ENCODE results near the gene LGALS1.

- TF ChIP-seq CTCF (IDR thresholded peaks at IDR 0.05) (no peak), MXI1 (IDR thresholded peaks at IDR 0.05; ENCODE audit: low read depth, low read length) (no peak), PBX3 (IDR thresholded peaks at IDR 0.05) (no peak), RFX5 (IDR thresholded peaks at IDR 0.05; ENCODE audit: low read length) (no peak), NFIC (IDR thresholded peaks at IDR 0.05; ENCODE audit: borderline replicate concordance) (no peak), REST (IDR thresholded peaks at IDR 0.05; ENCODE audit: low read depth, low read length) (no peak), GATA2 (CRISPR knock-in tag; IDR thresholded peaks at IDR 0.05) (no peak), EZH2phosphoT487 (IDR thresholded peaks at IDR 0.05; ENCODE audit: borderline replicate concordance, low read depth) (no peak), EP300 (IDR thresholded peaks at IDR 0.05; ENCODE audit: borderline replicate concordance in 1 of 2, low read depth in 1 of 2, low read length in 1 of 2) (no peak), POLR2AphosphoS5 (IDR thresholded peaks at IDR 0.05; ENCODE audit: low read depth, low read length) (no peak), ZBTB33 (IDR thresholded peaks at IDR 0.05; ENCODE audit: borderline replicate concordance, low read depth) (no peak), RAD21 (IDR thresholded peaks at IDR 0.05; ENCODE audit: low read length) (no peak), USF2 (IDR thresholded peaks at IDR 0.05; ENCODE audit: borderline replicate concordance, low read depth, low read length) (no peak), FOSL2 (IDR thresholded peaks at IDR 0.05; ENCODE audit: borderline replicate concordance, low read depth) (no peak)
Measured at GRCh38 chr22:37716708-37717107, 41.3 kb downstream of the LGALS1 start.
